NCI-H69 (cell line): ENCODE data around the gene SIX3.
A peak's percentile ranks its signal among the peaks of the same experiment; 100 is the strongest.

Experiments
- DNase-seq: peaks from one replicate; lab custom pipeline; 2025; lab: John Stamatoyannopoulos, UW

Gene SIX3

DNA sequence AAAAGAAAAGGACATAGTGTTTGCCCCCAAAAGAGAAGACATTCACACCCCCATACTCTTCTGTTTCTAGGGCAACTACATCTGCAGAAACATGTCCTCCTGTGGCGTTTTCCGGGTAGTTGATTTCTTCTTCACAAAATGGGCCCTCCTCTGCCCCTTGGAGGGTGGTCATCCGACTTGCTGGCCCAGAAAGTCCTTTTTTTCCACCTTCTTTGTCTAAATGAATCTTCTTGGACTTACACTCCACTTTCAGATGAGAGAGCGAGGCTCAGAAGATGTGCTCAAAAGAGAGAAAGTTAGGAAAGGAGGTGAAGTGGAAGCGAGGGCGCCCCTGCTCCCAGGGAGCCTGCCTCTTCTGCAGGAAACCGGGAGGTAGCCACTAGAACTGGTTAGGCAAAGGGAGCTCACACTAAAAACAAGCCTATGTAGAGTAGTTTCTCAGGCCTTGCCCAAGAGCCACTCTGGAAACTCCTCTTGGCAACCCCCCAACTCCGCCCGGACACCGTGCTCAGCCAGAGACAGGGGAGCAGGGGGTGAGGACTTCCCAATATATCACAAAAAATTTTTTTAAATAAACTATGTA is 10.2 kb upstream of the SIX3 start:
- no peak for DNase-seq

DNA sequence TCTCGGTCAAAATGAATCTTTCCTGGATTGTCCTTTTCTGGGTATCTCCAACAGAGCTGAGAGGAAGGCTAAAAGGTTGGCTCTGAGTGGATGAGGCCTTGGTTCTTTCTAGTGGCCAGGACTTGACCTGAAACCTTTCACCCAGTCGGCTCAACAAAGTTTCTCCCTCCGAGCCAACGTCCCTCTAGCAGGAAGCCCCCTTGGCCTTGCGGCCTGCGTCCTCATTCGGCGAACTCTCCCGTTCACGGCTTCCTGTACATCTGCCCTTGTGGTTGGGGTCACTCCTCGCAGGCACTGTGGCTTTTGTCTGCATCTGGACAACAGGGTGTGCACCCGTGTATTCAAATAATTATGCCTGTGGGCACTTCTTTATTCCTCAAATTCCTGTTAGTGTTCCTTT is 9.4 kb upstream of the SIX3 start:
- DNase-seq = no peak

DNA sequence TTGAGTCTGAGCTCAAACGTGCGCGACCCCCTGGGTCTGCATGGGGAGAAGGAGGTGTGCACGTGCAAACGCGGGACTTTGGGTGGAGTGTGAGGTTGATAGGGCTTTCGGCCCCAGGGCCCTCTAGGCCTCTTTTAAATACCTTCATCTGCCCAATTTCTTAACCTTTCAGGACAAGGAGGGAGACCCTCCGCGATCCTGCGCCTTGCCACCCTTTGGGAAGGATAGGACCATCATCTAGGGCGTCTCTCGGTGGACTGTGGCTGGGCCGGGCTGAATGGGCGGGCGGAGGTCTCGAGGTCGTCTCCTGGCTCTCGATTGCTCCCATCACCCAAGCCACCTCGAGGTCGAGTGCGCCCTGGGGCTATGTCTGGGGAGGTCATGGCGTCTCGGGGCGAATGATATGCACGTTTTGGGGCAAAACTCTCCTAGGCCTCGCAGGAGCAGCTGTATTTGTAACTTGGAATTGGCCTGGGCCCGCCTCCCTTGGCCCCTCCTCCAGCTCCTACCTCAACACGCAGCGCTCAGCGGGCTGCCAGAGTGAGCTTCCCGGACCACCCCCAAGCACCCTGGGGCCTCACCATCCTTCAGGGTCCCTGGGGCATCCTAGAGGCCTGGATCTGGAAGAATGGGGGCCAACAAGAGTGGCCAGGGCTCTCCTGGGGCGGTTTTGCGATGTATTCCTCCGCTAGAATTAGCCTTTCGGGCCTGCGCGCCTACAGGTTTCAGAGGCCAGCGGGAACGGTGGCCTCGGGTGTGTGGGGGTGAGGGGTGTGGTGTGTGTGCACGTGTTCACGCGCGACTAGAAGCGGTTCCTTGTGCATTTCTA is 8.7 kb upstream of the SIX3 start:
- no peak for DNase-seq

DNA sequence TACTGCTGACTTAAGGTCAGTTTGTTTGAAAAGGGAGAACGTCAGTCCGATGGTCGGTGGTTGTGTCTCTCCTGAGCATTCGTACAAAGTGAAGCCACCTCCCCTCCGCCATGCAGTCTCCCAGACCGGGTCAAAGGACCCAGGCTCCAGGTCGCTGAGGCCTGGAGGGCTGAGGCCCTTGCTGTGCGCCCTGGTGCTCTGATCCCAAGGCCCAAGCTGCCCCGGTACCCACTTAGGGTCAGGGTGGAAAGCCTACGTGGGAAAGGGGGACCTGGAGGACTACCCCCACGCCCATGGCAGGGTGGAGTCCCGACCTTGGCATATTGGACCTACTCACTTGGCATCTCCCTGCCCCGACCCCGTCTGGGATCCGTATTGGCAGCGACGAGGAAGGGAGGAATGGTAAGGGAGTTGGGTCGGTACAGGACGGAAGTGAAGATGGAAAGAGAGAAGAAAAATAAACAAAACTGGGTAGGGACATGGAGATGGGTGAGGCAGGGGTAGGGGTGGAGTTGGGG is 8.0 kb upstream of the SIX3 start:
- DNase-seq = no peak

DNA sequence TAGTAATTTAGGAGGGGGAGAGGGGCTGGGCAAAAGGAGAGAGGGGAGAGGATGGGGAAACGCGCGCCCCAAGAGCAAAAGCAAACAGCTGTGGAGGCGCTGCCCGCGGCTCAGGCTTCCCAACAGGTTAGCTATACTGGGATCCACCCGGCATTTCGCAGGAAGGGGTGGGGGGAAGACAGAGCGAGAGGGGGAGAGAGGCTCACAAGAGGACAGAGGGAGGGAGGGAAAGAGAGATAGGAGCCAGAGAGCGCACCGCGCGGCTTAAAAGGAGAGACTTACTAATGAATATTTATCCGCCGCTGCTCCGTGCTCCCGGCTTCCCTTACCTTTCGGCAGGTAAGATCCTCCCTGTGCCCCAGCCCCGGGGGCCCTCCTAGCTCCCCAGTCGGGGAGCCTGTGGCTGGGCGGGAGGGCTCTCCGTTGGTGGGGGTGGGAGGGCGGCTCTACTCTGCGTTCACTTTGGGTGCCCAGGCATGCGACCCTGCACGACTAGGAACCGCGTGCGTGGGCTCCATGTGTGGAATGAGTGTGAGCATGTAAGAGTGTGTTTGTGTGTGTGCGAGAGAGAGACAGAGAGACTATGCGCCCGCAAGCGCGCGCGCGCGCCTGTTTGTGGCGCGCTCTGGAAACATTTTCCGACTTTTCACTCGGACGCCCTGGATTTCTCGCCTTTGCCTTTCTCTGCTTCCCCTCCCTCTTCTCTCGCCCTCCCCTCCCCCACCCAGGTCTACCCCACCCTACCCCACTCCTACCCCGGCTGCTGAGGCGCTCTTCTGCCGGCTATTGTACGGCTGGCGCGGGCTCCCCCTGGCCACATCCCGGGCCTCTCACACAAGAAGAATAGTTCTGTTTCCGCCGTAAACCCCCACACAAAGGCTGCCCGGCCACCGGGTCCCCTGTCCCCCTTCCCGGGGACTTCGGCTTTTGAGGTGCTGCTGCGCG is 7.2 kb upstream of the SIX3 start:
- DNase-seq = peak; percentile 78

DNA sequence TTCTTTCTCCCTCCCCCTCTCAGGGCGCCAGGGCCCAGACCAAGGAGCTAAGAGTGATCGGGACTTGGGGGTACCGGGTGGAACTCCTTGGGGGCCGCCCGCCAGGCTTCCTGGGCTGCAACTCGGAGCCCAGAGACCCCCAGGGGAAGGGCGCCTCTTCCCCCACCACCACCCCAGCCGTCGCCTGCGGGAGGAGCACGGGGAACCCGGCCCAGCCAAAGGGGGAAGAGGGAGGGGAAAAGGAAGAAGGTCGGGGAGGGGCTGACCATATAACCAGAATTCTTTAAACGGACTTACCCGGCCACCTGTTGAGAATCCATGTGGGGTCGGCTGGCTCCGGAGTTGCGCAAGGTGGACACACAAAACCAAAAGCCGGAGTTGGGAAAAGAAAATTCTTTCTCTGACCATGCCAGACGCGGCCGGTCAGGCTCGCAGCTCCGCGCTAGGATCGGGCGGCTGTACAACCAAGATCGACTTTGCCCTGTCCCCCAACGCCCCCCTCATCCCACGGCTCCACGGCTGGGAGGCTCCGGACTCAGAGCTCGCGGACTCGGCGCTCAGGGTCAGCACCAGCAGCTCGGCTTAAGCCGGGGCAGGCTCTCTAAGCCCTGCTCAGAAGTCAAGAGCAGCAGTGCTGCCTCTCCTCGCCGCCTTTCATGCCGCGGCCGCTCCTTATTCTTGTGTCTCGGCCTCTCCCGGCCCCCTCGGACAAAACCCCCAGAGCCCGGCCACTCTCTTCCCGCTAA is 6.3 kb upstream of the SIX3 start:
- peak; percentile 85 for DNase-seq

DNA sequence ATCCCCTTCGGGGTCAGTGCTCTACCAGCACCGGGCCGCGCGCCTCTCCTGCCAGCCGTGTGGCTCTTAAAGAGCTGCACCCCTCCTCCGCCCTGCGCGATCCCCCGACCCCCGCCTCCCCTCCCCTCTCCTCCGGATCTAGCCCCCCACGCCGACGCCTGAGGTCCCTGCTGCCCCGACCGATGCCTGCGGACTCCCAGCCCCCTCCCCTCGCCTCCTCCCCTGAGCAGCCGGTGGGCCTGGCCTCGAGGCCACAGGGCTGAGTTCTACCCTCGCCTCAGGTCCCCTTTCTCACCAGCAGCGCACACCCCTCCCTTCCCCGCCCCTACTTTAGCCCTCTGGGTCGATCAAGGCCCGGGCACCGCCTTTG is 5.8 kb upstream of the SIX3 start:
- DNase-seq = peak; percentile 66

DNA sequence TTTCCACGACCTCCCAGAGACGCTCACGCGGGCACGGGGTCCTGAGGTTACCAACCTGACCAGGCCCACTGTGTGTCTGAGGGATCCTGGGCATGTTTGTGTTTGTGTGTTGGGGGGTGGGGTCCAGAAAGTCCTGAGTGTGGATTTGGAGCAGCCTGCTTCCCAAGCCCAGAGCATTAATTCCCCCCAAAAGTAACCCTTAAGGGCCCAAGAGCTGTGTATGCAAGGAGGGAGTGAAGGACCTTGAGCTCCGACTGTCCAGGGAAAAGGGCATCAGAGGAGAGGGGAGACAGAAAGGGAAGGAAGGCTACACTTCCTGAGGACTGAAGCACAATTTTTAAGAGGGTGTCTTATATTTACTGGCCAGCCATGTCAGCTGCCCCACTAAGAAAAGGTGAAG is 5.2 kb upstream of the SIX3 start:
- DNase-seq = peak; percentile 40

DNA sequence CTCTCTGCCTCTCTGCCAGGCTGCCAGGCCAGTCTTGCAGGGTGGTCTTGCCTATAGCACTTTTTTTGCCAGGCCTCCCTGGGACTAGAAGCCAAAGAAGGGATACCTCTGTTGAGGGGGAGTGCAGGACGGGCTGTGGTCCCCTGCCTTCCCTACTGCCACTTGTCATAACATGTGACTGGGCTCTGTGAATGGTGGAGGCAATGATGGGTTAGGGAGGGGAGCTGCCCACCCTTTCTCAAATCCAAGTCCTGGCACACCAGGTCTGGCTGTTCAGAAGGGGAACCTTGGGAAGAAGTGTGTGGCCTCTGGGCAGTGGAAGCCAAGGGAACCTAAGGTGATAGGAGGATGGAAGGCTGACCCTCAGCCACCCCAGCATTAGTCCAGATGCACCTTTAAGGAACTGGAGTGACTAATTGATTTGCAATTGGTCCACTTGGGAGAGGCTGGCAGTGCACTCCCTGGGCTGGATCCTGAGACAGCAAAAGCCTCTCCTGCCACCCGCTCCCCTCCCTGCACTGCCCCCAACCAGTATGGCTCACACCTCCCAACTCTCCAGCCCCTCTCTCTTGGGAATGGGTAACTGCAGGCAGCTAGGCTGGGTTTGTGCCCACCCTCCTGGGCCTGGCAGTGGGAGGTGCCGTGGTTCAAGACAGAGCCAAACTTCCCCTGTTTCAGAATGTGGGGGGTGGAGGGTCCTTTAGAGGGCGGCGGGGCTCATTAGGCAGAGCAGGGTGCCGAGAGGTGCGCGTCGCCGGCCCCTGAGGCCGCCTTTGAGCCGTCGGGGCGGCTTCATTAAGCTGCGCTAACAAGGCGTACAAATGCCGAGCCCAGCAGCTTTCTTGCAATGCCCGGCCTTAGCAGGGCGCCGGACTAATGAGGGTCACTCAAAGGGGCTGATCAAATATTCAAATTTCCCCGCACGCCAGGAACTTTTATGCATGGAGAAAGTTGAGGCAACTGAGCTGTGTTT is 4.5 kb upstream of the SIX3 start:
- DNase-seq = peak; percentile 87

DNA sequence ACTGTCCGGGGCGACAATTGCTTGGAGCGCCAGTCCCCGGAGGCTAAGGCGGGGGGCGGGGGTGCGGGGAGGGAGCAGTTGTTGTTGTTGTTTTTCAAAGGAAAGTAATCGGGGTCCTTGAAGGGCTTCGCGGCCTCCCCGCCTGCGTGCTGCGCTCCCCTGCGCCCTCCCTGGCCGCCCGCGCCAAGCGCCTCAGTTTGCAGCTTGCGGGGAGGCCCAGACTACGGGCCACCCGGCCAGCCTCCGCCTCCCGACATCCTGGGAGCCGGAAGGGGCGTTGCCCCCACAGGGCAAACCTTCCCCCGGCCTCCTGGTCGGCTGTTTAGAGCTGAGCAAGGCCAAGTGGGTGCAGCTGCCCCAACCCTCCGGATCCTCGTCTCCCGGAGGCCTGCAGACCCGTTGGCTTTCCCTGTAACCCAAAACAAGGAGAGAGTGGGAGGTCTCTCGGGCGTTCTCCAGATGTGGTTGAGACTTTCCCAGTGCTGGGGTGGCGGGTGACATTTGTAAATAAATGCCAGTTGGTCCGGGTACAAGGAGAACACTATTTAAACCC is 3.7 kb upstream of the SIX3 start:
- peak; percentile 93 for DNase-seq

DNA sequence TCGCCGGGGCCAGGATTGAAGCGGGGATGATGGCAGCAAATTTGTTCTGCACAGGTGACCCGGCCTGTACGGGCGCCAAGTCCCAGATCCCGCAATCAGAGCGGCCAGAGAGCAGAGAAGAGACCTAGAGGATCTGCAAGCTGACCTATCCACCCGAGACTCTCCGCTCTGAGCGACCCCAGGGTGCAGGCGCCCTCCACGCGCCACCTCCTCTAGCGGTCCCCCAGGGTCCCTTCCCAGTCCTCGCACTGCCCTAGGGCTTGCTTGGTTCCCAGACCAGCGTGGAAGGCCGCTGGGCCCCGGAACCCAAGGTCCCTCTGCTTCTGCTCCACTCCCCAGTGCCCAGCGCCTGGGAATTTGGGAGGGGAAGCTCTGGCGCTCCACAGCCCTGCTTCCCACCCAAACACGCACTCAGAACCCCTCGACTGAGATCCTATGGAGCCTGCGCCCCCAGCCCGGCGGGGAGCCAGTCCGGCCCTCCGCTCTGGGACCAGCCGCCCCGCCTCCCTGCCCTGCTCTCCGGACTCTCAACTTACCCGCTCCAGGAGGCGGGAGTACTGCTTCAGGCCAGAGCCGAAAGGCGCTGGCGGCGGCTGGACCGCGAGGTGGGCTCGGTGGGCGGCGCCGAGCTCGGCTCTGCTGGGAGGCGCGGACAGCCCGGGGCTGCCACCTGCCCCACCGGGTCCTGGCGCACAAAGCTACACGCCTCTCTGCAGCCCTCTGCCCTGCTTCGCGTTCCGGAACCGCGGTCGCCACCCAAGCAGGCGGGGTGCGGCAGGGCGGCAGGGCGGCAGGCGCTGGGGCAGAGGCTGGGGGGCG is 3.0 kb upstream of the SIX3 start:
- peak; percentile 73 for DNase-seq

DNA sequence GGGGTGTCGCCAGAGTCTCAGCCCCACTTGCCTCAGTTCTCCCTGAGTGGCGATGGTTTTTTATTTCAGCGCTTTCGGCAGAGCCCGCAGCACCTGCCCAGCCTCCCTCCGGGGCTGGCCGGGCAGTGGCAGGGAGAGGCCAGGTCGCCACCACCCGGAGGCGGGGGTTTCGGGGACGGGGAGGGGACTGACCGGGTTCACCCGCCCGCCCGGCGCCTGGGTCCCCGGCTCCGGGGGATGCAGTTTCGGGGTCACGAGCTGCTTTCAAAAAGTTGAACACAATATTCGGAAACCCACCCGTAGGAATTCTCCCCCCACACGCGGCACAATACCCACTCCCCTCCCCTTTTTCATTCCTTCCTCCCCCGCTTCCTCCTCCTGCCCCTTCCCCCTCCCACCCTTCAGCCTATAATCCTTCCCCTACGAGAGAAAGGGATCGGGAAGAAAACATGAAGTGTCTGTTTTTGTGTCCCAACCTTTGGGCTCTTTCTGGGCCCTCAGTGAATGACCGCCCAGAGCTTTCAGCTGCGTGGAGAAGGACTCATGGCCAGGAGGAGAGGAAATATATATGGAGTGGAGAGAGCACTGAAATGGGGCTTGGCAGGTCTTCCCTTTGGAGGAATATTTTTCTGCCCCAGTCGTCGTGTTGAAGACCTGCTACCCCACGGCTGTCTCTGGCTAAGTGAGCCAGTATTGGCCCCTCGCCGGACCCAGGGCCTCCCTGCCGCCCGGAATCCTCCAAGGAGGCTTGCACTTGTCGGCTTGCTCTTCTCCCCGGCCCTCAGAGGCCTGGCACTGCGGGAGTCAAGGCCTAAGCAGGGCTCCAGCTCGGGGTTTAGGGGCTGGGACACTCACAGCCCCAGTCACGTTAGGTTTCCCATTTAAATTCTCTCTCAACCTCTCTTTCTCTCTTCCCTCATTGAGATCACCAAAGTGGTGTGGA is 2.1 kb upstream of the SIX3 start:
- DNase-seq = peak; percentile 62

DNA sequence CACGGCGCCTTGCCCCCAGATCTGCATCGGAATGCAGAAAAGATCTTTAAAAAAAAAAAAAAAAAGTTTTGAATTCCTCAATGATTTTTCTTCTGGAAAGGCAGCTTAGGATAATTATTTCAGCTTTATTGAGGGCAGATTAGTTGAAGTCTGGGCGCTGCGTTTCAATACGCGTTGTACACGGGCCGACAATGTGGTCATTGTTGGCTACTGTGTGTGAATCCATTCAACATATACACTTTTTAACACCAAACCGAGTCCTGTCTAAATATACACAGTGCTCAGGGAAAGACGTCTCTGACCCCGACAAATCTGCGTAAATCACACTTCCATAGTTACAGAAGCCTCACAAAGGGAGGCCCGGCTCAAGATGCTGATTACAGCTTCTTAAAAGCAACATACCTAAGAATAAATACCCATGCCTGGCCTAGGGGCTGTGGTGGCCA is 1.4 kb upstream of the SIX3 start:
- no peak for DNase-seq

DNA sequence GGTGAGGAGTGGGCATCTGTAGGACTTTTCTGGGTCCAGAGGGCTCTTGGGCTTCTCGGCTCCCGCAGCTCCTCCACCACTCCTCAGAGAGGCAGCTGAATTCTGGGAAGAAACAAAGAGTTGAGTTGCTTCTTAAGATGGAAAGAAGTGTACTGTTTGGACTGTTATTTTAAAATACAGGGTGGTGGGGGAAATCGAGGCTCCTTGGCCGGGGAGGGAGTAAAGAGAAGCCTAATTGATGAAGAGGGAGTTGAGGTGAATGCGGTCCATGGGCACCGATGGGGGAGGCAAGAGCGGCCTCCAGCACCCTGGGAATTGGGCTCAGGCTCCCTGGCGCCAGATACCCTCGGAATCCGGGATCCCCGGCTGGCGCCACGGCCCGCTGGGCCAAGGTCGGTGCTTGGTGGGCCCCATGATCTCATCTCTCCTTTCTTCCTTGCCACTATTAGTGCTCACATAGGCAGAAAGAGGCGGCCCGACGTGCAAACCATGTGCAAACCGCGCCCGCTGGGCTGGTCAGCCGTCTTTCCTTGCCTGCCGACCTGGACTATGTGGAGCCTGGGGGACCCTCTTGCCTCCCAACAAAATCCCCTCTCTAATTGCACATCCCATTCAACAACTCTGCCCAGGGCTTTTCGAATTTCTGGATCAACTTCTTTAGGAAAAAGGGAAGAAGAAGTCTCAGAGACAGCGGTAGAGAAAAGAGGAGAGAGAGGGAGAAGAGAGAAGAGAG is 604 bp upstream of the SIX3 start:
- DNase-seq = peak; percentile 62

DNA sequence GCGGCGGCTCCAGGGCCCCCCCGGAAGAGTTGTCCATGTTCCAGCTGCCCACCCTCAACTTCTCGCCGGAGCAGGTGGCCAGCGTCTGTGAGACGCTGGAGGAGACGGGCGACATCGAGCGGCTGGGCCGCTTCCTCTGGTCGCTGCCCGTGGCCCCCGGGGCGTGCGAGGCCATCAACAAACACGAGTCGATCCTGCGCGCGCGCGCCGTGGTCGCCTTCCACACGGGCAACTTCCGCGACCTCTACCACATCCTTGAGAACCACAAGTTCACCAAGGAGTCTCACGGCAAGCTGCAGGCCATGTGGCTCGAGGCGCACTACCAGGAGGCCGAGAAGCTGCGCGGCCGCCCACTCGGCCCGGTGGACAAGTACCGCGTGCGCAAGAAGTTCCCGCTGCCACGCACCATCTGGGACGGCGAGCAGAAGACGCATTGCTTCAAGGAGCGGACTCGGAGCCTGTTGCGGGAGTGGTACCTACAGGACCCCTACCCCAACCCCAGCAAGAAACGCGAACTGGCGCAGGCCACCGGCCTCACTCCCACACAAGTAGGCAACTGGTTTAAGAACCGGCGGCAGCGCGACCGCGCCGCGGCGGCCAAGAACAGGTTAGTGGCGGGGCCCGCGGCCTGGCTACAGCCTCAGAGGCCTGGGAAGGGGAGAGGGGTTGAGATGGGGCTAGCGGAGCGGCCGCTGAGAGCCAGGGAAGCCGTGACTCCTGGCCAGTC is 965 bp downstream of the SIX3 start:
- DNase-seq = peak; percentile 47

DNA sequence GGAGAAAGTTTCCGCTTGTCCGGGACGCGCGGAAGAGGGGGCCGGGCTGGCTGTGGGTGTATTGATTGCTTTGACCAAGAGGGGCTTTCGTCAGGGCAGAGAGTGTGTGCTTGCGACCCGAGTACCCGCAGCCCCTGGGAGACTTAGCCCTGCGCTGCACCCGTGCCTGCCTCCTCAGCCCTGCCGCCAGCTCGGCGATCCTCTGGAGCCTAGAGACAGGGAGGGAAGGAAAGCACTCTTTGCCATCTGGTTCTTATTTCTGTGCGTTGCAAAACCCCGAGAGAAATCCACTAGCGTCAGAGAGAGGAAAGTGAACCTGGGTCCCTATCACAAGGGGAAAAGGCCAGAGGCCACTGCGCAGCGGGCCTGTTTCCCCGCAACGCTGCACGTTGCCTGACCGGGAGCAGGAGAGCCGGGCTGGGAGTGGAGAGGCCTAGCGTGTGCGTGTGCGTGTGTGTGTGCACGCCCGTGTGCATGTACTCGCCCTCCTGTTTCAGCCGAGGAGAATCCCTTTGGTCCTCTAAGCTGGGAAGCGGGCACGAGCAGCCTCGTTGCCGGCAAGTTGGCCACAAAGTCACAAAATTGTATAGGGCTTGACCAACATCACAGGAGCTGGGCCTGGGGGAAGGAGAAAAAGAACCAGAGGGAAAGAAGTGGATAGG is 1.7 kb downstream of the SIX3 start:
- DNase-seq = peak; percentile 44
